CD4-positive, alpha-beta T cell treated with Interleukin-4 for 1 hour (primary cell): Measurements from ENCODE around the gene RAPSN.

Experiments used
- DNase-seq, 2 donors: peaks; one replicate each; pipeline ENCODE4 v3.0.0-alpha.2; 2020 to 2022

RAPSN gene

GRCh38 chr11:47406896-47407745 is 41.8 kb downstream of the RAPSN start:
- peak in 1 of 2 donors; percentile 35 for DNase-seq

DNA sequence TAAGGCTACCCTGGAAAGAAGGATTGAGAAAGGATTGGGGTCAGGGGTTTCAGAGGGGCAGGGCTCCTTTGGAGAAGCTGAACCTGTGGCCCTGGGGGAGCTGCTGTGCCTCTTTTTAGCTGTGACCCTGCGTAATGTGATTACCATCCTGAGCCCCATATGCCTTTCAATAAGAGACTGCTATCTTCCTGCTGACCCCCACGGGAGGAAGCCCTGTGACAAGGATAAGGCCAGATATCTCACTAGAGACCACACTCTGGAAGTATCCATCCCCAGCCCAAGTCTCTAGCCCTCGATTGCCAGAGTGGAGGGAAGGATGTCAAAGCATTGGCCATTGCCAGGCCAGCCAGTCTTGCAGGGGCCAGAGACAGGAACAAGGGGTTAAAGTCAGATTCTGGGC is 45.4 kb downstream of the RAPSN start:
- DNase-seq = no peak

GRCh38 chr11:47403135-47403534 is 45.8 kb downstream of the RAPSN start:
- DNase-seq = no peak

DNA sequence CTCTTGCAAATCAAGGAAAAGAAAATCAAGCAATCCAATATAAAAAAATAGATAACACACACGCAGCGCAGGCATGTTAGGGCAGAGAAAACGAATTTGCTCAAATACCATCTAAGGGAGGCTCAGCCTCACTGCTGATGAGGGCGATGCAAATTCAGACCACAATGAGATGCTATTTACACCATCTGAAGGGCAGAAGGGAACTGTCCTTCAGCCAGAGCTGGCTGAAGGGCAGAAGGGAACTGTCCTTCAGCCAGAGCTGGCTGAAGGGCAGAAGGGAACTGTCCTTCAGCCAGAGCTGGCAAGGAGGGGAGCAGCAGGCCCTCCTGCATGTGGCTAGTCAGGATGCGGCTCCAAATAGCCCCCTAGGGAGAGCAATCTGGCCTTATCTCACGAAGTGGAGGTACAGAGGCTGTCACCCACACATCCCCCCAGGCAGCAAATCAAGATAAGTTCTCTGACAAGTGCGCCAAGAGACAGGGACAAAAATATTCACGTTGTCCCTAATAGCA is 48.1 kb downstream of the RAPSN start:
- DNase-seq = no peak

- peak; percentile 33 to 55 for DNase-seq
Observed at GRCh38 chr11:47399860-47400767, 48.8 kb downstream of the RAPSN start.

GRCh38 chr11:47398551-47398950 is 50.4 kb downstream of the RAPSN start:
- no peak for DNase-seq

DNA sequence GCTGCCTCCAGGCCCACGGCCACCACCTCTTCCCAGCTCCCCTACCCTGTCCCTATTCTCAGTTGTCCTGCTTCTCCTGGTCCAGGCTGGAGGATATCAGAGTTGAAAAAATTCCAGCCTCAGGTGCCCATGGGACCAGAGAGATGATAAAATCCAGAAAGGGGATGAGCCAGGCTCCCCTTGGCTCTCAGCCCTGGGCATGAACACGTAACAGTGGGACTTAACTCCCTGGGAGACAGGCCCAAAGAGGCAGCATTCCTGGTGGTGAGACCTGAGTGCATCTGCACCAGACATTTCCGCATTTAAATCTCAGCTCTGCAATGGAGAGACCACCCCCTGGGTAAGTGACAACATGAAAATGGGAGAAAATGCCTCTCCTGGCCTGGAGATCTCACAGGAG is 50.9 kb downstream of the RAPSN start:
- no peak for DNase-seq

DNA sequence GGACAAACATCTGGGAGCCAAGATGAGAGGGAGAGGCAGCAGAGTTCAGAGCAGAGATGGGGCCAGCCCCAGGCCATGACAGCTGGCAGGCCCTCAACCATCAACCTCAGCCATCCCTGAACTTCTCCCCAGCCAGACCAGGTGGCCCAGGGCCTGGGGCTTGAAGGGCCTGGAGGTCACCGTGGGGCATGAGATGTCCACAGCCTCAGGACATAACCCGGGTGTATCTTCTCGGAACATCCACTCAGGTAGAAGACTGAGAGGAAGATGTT is 53.0 kb downstream of the RAPSN start:
- no peak for DNase-seq

- no peak for DNase-seq
Observed at GRCh38 chr11:47395223-47396048, 53.5 kb downstream of the RAPSN start.

GRCh38 chr11:47394322-47395222 is 54.4 kb downstream of the RAPSN start:
- peak; percentile 65 to 82 for DNase-seq

GRCh38 chr11:47394050-47394321 is 55.0 kb downstream of the RAPSN start:
- peak in 1 of 2 donors; percentile 64 for DNase-seq

DNA sequence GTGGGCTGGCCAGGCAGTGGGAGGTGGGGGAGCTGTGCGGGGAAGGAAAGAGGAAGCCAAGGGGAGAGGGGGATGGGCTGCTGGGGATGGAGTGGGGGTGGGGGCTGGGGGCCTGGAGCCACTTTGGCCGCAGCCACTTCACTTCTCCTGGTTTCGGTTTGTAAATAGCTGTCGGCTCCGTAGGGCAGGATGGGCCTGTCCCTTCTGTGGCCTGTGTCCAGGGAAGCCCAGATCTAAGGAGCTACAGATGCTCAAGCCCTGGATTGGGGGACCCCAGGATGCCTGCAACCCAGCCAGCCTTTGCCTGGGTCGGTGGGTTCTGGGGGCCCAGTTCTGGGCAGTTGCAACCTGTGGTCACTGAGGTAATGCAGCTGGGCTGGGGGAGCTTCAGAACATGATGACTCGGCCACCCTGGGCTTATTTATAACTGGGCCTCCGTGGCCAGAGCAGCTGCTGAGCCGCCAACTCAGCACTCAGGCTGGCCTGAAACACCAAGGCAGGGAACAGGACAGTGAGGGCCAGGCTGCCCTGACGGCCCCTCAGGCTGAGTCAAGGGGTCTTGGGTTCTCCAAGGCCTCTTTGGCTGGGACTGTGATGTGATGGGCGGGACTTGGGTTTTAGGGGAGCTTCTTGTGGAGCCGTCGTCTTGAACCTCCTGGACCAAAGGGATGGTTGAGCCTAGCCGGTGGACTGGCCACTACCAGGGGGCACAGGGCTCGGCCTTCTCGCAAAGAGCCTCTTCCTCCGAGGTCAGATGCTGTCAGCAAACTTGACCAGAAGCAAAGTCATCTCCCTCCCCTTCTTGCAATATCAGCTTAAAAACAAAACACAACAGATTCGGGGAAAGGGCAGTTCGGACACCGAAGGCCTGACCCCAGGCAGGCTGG is 55.5 kb downstream of the RAPSN start:
- DNase-seq = peak in 1 of 2 donors; percentile 42

DNA sequence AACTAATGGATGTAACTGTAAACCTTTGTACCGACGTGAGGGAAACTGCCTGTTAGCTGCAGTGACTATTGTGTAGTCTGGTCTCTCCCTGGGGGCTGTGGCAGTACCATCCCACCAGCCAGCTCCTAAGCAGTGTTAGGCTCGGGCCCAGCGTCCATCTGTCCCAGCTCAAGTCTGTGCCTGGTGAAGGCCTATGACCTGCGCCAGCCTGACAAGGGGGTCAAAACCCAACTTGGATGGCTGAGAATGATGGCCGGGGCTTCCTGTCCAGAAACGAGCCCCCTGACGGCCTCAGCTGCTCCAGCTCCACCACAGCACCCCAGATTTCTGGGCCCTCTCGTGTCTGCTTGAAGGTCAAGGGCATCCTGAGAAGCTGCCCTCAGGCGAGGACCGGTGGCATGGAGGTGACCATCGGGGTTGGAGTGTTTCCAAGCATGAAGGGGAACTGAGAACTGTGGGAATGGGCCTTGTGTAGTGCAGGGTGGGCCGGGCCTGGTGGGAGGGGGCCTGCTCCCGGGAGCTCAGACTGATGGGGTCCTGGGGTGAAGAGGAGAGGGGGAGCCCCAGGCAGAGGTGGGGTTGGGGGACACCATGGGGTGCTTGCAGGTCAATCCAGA is 56.3 kb downstream of the RAPSN start:
- DNase-seq = no peak

GRCh38 chr11:47391711-47392432 is 57.1 kb downstream of the RAPSN start:
- no peak for DNase-seq

DNA sequence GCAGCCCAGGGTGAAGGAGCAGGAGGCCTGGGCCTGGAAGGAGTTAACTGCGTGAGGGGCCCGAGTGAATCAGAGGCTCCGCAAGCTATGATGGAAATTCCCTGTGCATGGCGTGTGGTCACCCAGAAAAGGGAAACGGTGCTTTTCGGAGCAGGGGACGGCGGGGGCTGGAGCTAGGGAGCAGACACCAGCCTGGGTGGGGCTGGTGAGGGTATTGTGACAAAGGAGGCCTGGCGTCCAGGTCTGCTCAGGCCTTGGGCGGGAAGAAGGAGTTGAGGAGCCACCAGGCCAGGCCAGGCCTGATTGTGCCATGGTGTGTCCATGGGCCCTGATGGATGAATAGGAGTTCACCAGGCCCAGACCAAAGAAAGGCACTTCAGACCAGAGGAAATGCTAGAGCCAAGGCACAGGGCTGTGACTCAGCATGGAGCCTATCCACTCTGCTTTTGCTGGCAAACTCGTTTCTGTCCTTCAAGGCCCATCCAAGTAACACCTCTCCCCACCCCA is 57.8 kb downstream of the RAPSN start:
- DNase-seq = peak; percentile 36 to 81

DNA sequence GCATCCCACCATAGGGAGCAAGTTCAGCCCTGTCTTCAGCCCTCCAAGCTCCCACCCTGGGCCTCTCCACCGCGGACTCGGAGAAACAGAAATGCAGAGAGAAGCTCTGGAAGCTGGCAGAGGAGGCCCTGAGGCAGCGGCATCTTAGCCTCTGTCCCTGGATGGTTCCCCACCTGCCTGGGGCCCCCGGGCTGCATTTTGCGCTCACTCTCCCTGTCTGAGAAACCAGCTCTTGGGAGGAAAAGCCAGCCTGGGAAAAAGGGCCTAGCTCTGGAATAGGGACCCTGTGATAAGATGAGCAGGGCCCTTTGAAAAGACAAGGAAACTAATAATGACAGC is 58.5 kb downstream of the RAPSN start:
- no peak for DNase-seq

DNA sequence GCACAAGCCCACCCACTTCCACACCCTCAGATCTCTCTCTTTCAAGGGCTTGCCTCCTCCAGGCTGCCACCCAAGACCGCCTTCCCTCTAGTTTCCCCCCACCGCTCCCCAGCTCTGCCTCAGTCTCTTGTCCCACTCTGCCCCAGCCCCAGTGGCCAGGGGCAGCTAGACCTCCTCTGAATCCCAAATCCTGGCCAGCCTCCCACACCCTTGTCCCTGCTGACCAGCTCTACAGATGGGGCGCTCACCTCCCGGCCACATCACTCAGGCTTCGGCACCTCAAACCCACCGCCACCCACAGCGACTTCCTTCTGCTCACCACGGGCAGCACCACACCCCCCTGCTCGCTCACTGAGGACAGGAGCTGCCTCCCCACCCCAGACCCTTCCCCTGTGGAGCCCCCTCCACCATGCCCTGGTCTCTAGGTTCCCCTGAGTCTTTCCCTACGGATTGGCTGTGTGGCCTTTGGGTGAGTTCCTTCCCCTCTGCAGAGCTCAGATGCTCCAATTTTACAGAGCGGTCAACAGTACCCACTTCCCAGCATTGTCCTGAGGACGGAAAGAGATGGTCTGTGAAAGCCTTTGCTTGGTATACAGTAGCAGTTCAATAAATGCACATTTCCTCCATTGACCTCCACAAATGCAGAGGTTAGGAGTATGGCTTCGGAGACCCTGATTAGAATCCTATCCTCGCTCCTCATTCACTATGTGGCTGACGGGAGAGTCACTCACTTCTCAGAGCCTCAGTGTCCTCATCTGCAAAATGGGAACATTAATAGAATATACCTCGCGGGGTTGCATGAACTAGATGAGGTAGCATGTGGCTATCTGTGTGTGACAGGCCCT is 59.1 kb downstream of the RAPSN start:
- no peak for DNase-seq

- DNase-seq = no peak
Observed at GRCh38 chr11:47388697-47389576, 60.0 kb downstream of the RAPSN start.
